Liver (tissue), 9 donors: Measurements from ENCODE around the gene ETS1. TPM values are rescaled to one million over a fixed set of nuclear protein-coding genes. Genes with fewer than 3 reads are reported as not detected.

Experiments
- DNase-seq: peaks from one replicate; pipeline ENCODE4 v3.0.0-alpha.2; 2017; ENCODE audit warnings: low spot score
- H3K27ac ChIP-seq, 2 donors: one replicate each; pipeline ENCODE4 v1.7.0; 2013; ENCODE audit warnings: inconsistent platforms in 2 of 2, low read length in 2 of 2, control low read depth in 1 of 2, low read depth in 1 of 2, mild to moderate bottlenecking in 1 of 2
- H3K27me3 ChIP-seq, 4 donors: one replicate each; pipeline versions ENCODE4 v1.6.1 to v1.7.0; 2013; ENCODE audit warnings: low read length in 3 of 4, inconsistent platforms in 1 of 4, mild to moderate bottlenecking in 1 of 4, moderate library complexity in 1 of 4; ENCODE audit not compliant: control insufficient read depth in 4 of 4, insufficient read depth in 4 of 4
- H3K36me3 ChIP-seq, 4 donors: one replicate each; pipeline versions ENCODE4 v1.6.1 to v1.7.0; 2013; ENCODE audit warnings: low read length in 3 of 4, mild to moderate bottlenecking in 3 of 4, low read depth in 1 of 4, moderate library complexity in 1 of 4; ENCODE audit not compliant: control insufficient read depth in 4 of 4, insufficient read depth in 3 of 4
- H3K4me1 ChIP-seq, 4 donors: one replicate each; pipeline versions ENCODE4 v1.6.1 to v1.7.0; 2013; ENCODE audit warnings: low read length in 3 of 4, mild to moderate bottlenecking in 3 of 4, moderate library complexity in 1 of 4; ENCODE audit not compliant: control insufficient read depth in 4 of 4, insufficient read depth in 4 of 4
- H3K4me3 ChIP-seq, 3 donors: one replicate each; pipeline versions ENCODE4 v1.6.1 to v1.7.0; 2013; ENCODE audit warnings: low read length in 3 of 3, control low read depth in 1 of 3, low read depth in 1 of 3, mild to moderate bottlenecking in 1 of 3
- H3K9ac ChIP-seq, 2 donors: one replicate each; pipeline ENCODE4 v1.7.0; 2013; ENCODE audit warnings: low read length in 2 of 2, mild to moderate bottlenecking in 2 of 2, moderate library complexity in 2 of 2, control low read depth in 1 of 2, low read depth in 1 of 2
- H3K9me3 ChIP-seq, 4 donors: one replicate each; pipeline versions ENCODE4 v1.6.1 to v1.7.0; 2013; ENCODE audit warnings: low read length in 3 of 4; ENCODE audit not compliant: control insufficient read depth in 4 of 4
- ATF3 ChIP-seq: IDR thresholded peaks from 2 replicates; pipeline ENCODE4 v1.6.1; 2016; ENCODE audit warnings: antibody characterized with exemption
- CTCF ChIP-seq: fragments of 150-350 bp; IDR thresholded peaks from 2 replicates; pipeline ENCODE4 v1.5.1; 2017; ENCODE audit warnings: improper control_type of control experiment, low read depth, low read length; ENCODE audit not compliant: missing input control
- EGR1 ChIP-seq, 2 donors: IDR thresholded peaks; 2 replicates each; pipeline ENCODE4 v1.6.1; 2016 to 2018; ENCODE audit warnings: antibody characterized with exemption in 2 of 2, low read depth in 2 of 2
- FOXA1 ChIP-seq: IDR thresholded peaks from 2 replicates; pipeline ENCODE4 v1.6.1; 2016; ENCODE audit warnings: antibody characterized with exemption
- FOXA2 ChIP-seq: IDR thresholded peaks from 2 replicates; pipeline ENCODE4 v1.6.1; 2016; ENCODE audit warnings: antibody characterized with exemption
- GABPA ChIP-seq, 2 donors: IDR thresholded peaks in 1 of 2; conservative IDR thresholded peaks in 1 of 2; 2 replicates each; pipeline ENCODE4 v1.6.1; 2016; ENCODE audit warnings: antibody characterized with exemption in 2 of 2, mild to moderate bottlenecking in 1 of 2, moderate library complexity in 1 of 2
- HNF4A ChIP-seq, 2 donors: conservative IDR thresholded peaks; 2 replicates each; pipeline ENCODE4 v1.6.1; 2016; ENCODE audit warnings: antibody characterized with exemption in 2 of 2, mild to moderate bottlenecking in 2 of 2
- HNF4G ChIP-seq: IDR thresholded peaks from 2 replicates; pipeline ENCODE4 v1.6.1; 2016; ENCODE audit warnings: antibody characterized with exemption
- JUND ChIP-seq, 2 donors: IDR thresholded peaks; 2 replicates each; pipeline ENCODE4 v1.6.1; 2016; ENCODE audit warnings: antibody characterized with exemption in 2 of 2
- MAX ChIP-seq: IDR thresholded peaks from 2 replicates; pipeline ENCODE4 v1.6.1; 2016; ENCODE audit warnings: antibody characterized with exemption
- RAD21 ChIP-seq, 2 donors: IDR thresholded peaks; 2 replicates each; pipeline ENCODE4 v1.6.1; 2016; ENCODE audit warnings: antibody characterized with exemption in 2 of 2, mild to moderate bottlenecking in 2 of 2
- REST ChIP-seq: IDR thresholded peaks from 2 replicates; pipeline ENCODE4 v1.6.1; 2016; ENCODE audit warnings: antibody characterized with exemption, mild to moderate bottlenecking
- RXRA ChIP-seq, 2 donors: IDR thresholded peaks; 2 replicates each; pipeline ENCODE4 v1.6.1; 2017 to 2018; ENCODE audit warnings: antibody characterized with exemption in 2 of 2, mild to moderate bottlenecking in 1 of 2
- SP1 ChIP-seq: IDR thresholded peaks from 2 replicates; pipeline ENCODE4 v1.6.1; 2018; ENCODE audit warnings: antibody characterized with exemption, mild to moderate bottlenecking
- TAF1 ChIP-seq: conservative IDR thresholded peaks from 2 replicates; pipeline ENCODE4 v1.6.1; 2016; ENCODE audit warnings: antibody characterized with exemption, mild to moderate bottlenecking
- YY1 ChIP-seq: IDR thresholded peaks from 2 replicates; pipeline ENCODE4 v1.6.1; 2016; ENCODE audit warnings: antibody characterized with exemption, mild to moderate bottlenecking
- ZBTB33 ChIP-seq: IDR thresholded peaks from 2 replicates; pipeline ENCODE4 v1.6.1; 2016; ENCODE audit warnings: antibody characterized with exemption
- WGBS: extraction: QIAGEN DNeasy Blood & Tissue Kit; methylation state at CpG from one replicate; pipeline ENCODE4 v1.1.7; 2013; 5-methylcytosine and 5-hydroxymethylcytosine counted together
- polyA plus RNA-seq, 2 donors: library from polyadenylated mRNA; stranded (reverse) in 1 of 2; unstranded in 1 of 2; fragments of 200-250 nt in 1 of 2; fragments of >200 nt in 1 of 2; fragmentation: Nextera tagmentation in 1 of 2; extraction: Ambion mirVana in 1 of 2; gene quantifications; one replicate each; pipeline versions ENCODE4 v1.2.1 to v1.2.3, GENCODE V29; 2013 to 2015
- total RNA-seq, 2 donors: library from RNA; depleted of rRNA; stranded (reverse); fragments of >200 nt; gene quantifications; one replicate each; pipeline ENCODE4 v1.2.3, GENCODE V29; 2014
- donor health status: healthy.
- donor health status: healthy.
- donor health status: healthy.
- donor health status: healthy.
- donor health status: healthy.

Gene ETS1
- total and polyA plus RNA-seq, 4 donors, result 4.8 to 30.0 (median 20.3) TPM

- TF ChIP-seq ZBTB33 (no peak), JUND (IDR thresholded peaks at IDR 0.05) (no peak), FOXA2 (peak; percentile 20), HNF4A (conservative IDR thresholded peaks at IDR 0.05) (peak in 1 of 2 donors; percentile 53), EGR1 (IDR thresholded peaks at IDR 0.05; ENCODE audit: low read depth in 2 of 2) (peak in 1 of 2 donors; percentile 88), HNF4G (no peak), GABPA (IDR thresholded peaks at IDR 0.05 in 1 of 2, conservative IDR thresholded peaks at IDR 0.05 in 1 of 2) (no peak)
Observed at GRCh38 chr11:128499613-128500253, 87.6 kb downstream of the ETS1 start (continued).

- TF ChIP-seq CTCF, result no peak
- Histone ChIP-seq H3K27me3 (no peaks in the 10 kb centered on the region), H3K9me3 (no peaks in the 10 kb centered on the region), H3K4me1 (peaks cover 7 to 49% (median 29%) of the 10 kb centered on the region in 4 donors), H3K36me3 (no peaks in the 10 kb centered on the region), H3K27ac (peak overlapping the region; percentile 6 to 63), H3K9ac (no peak overlapping the region), H3K4me3 (no peak overlapping the region)
- 66% methylated on average over 2 of the region's 2 CpGs for WGBS
- DNase-seq, result no peak
Observed at GRCh38 chr11:128498721-128499245, 88.6 kb downstream of the ETS1 start.

GRCh38 chr11:128497776-128498095 is 89.6 kb downstream of the ETS1 start:
- no peaks in the 10 kb centered on the region for H3K36me3 ChIP-seq
- H3K9ac ChIP-seq, result peak overlapping the region; percentile 5 to 8
- no peaks in the 10 kb centered on the region for H3K9me3 ChIP-seq
- peaks cover 7 to 49% (median 29%) of the 10 kb centered on the region in 4 donors for H3K4me1 ChIP-seq
- no peak for DNase-seq
- TF ChIP-seq JUND (IDR thresholded peaks at IDR 0.05), result no peak
- no peak for TF ChIP-seq HNF4G
- no peak for TF ChIP-seq YY1
- no peak for TF ChIP-seq SP1
- TF ChIP-seq FOXA1, result no peak
- no peak for TF ChIP-seq REST
- TF ChIP-seq EGR1 (IDR thresholded peaks at IDR 0.05; ENCODE audit: low read depth in 2 of 2), result no peak
- no peak for TF ChIP-seq ATF3
- TF ChIP-seq CTCF, result no peak
- no peak for TF ChIP-seq HNF4A (conservative IDR thresholded peaks at IDR 0.05)
- TF ChIP-seq MAX, result no peak
- TF ChIP-seq GABPA (IDR thresholded peaks at IDR 0.05 in 1 of 2, conservative IDR thresholded peaks at IDR 0.05 in 1 of 2), result no peak
- TF ChIP-seq TAF1, result no peak
- no peak for TF ChIP-seq FOXA2
- TF ChIP-seq RAD21 (IDR thresholded peaks at IDR 0.05), result no peak
- TF ChIP-seq RXRA (IDR thresholded peaks at IDR 0.05), result no peak
- 47% methylated on average over 3 of the region's 3 CpGs for WGBS
- H3K27me3 ChIP-seq, result no peaks in the 10 kb centered on the region
- H3K4me3 ChIP-seq, result no peak overlapping the region
- peak overlapping the region; percentile 72 to 78 for H3K27ac ChIP-seq
